Neural progenitor cell (in vitro differentiated cells): ENCODE data around the gene NTN3. TPM values are rescaled to one million over a fixed set of nuclear protein-coding genes. Genes with fewer than 3 reads are reported as not detected.

ENCODE experiments used
- DNase-seq: peaks from one replicate; pipeline ENCODE4 v3.0.0-alpha.2; 2016; ENCODE audit warnings: low spot score
- H2AFZ ChIP-seq: fragments of 200-600 bp; sonication (generic); replicated peaks from 2 replicates; pipeline ENCODE4 v1.6.1; 2016; ENCODE audit warnings: antibody characterized with exemption
- H3F3A ChIP-seq: fragments of 200-600 bp; sonication (generic); 2 replicates; pipeline ENCODE4 v1.6.1; 2016; ENCODE audit warnings: antibody characterized with exemption, low read depth
- H3K27ac ChIP-seq: fragments of 200-600 bp; sonication (generic); 2 replicates; pipeline ENCODE4 v1.5.1; 2016; ENCODE audit warnings: mild to moderate bottlenecking
- H3K27me3 ChIP-seq: fragments of 200-600 bp; sonication (generic); 2 replicates; pipeline ENCODE4 v1.6.1; 2016; ENCODE audit warnings: mild to moderate bottlenecking, moderate library complexity
- H3K36me3 ChIP-seq: fragments of 200-600 bp; sonication (generic); 2 replicates; pipeline ENCODE4 v1.5.1; 2016
- H3K4me1 ChIP-seq: fragments of 200-600 bp; sonication (generic); 2 replicates; pipeline ENCODE4 v1.6.1; 2016; ENCODE audit warnings: mixed run types
- H3K4me2 ChIP-seq: fragments of 200-600 bp; sonication (generic); 2 replicates; pipeline ENCODE4 v1.6.1; 2016
- H3K4me3 ChIP-seq: fragments of 200-600 bp; sonication (generic); 2 replicates; pipeline ENCODE4 v1.5.1; 2016
- H3K79me2 ChIP-seq: fragments of 200-600 bp; sonication (generic); 2 replicates; pipeline ENCODE4 v1.6.1; 2016; ENCODE audit warnings: low read depth
- H3K9ac ChIP-seq: fragments of 200-600 bp; sonication (generic); 2 replicates; pipeline ENCODE4 v1.6.1; 2016
- H3K9me3 ChIP-seq: fragments of 200-600 bp; sonication (generic); 2 replicates; pipeline ENCODE4 v1.5.1; 2016; ENCODE audit warnings: low read depth
- H4K20me1 ChIP-seq: fragments of 200-600 bp; sonication (generic); 2 replicates; pipeline ENCODE4 v1.6.1; 2016; ENCODE audit warnings: low read depth
- H3K27ac Mint-ChIP-seq: 3 replicates; pipeline ENCODE4 v1.8.0; 2021; ENCODE audit warnings: mixed read lengths
- H3K27me3 Mint-ChIP-seq: 2 replicates; pipeline ENCODE4 v1.8.0; 2022; ENCODE audit warnings: low read depth, mild to moderate bottlenecking, inconsistent platforms, moderate library complexity, mixed read lengths; ENCODE audit not compliant: insufficient read depth
- H3K36me3 Mint-ChIP-seq: 3 replicates; pipeline ENCODE4 v1.8.0; 2021; ENCODE audit warnings: mixed read lengths
- H3K4me1 Mint-ChIP-seq: 3 replicates; pipeline ENCODE4 v1.8.0; 2021; ENCODE audit warnings: mixed read lengths
- H3K4me3 Mint-ChIP-seq: 3 replicates; pipeline ENCODE4 v1.8.0; 2021; ENCODE audit warnings: mild to moderate bottlenecking, moderate library complexity, mixed read lengths
- H3K9me3 Mint-ChIP-seq: 3 replicates; pipeline ENCODE4 v1.8.0; 2020; ENCODE audit warnings: mixed read lengths
- EZH2 ChIP-seq: fragments of 200-600 bp; sonication (generic); IDR thresholded peaks from 2 replicates; pipeline ENCODE4 v1.6.1; 2017; ENCODE audit warnings: antibody characterized with exemption, mild to moderate bottlenecking, moderate library complexity
- EZH2phosphoT487 ChIP-seq: fragments of 200-600 bp; sonication (generic); IDR thresholded peaks from 2 replicates; pipeline ENCODE4 v1.6.1; 2017; ENCODE audit warnings: antibody characterized with exemption
- total RNA-seq: library from RNA; depleted of rRNA; stranded (reverse); fragments of >200 nt; gene quantifications from 2 replicates; pipeline ENCODE4 v1.2.3, GENCODE V29; 2015; ENCODE audit warnings: low replicate concordance
- TF ChIP-seq, protein P1 (sequence below): fragments of 200-600 bp; sonication (generic); IDR thresholded peaks from 2 replicates; pipeline ENCODE4 v1.5.1; 2017; ENCODE audit warnings: antibody characterized with exemption, mild to moderate bottlenecking

NTN3 gene
- total RNA-seq, 1 donor from 2014 or later: 3.6 TPM

DNA sequence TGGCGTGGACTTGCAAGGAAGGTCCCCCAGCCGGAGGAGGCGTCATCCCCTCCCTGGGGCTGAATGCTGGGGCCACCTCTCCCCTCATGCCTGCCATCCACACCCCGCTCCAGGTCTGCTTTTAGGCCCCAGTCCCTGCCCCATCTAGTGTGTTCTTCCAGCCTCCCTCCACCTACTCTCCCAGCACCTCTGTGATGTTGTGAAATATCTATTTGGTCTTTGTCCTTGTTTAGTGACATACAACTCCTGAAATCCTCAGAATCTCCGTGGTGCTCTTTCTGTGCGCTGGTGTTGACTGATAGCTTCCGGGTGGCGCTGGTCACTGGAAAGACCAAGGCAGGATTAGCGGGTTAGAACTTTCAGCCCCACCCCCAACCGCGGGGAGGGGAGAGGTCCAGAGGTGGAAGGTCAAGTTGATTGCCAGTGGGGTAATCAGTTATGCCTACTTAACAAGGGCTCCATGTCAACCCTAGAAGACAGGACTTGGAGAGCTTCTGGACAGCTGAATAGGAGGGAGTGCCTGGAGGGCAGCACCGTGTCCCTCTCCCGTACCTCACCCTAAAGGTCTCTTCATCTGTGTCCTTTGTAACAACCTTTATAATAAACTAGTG, 13.9 kb downstream of the NTN3 start:
- Histone ChIP-seq H3K4me3 (no peak overlapping the region), H3K27me3 (no peaks in the 10 kb centered on the region), H3K27ac (no peak overlapping the region), H4K20me1 (peaks cover 28% of the 10 kb centered on the region), H3K36me3 (no peaks in the 10 kb centered on the region), H3K9ac (no peak overlapping the region), H3F3A (no peaks in the 10 kb centered on the region), H3K9me3 (no peaks in the 10 kb centered on the region), H3K4me1 (no peaks in the 10 kb centered on the region), H3K79me2 (no peaks in the 10 kb centered on the region), H3K4me2 (no peak overlapping the region), H2AFZ (no peak overlapping the region)
- H3K4me1 Mint-ChIP-seq: peaks cover 29% of the 10 kb centered on the region
- H3K9me3 Mint-ChIP-seq: no peaks in the 10 kb centered on the region
- no peak overlapping the region for H3K27ac Mint-ChIP-seq
- no peak overlapping the region for H3K4me3 Mint-ChIP-seq
- no peak for DNase-seq
- no peak for TF ChIP-seq EZH2phosphoT487
- TF ChIP-seq EZH2: no peak
- TF ChIP-seq, protein P1, sequence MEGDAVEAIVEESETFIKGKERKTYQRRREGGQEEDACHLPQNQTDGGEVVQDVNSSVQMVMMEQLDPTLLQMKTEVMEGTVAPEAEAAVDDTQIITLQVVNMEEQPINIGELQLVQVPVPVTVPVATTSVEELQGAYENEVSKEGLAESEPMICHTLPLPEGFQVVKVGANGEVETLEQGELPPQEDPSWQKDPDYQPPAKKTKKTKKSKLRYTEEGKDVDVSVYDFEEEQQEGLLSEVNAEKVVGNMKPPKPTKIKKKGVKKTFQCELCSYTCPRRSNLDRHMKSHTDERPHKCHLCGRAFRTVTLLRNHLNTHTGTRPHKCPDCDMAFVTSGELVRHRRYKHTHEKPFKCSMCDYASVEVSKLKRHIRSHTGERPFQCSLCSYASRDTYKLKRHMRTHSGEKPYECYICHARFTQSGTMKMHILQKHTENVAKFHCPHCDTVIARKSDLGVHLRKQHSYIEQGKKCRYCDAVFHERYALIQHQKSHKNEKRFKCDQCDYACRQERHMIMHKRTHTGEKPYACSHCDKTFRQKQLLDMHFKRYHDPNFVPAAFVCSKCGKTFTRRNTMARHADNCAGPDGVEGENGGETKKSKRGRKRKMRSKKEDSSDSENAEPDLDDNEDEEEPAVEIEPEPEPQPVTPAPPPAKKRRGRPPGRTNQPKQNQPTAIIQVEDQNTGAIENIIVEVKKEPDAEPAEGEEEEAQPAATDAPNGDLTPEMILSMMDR: no peak
- peaks cover 8% of the 10 kb centered on the region for H3K27me3 Mint-ChIP-seq
- no peaks in the 10 kb centered on the region for H3K36me3 Mint-ChIP-seq

DNA sequence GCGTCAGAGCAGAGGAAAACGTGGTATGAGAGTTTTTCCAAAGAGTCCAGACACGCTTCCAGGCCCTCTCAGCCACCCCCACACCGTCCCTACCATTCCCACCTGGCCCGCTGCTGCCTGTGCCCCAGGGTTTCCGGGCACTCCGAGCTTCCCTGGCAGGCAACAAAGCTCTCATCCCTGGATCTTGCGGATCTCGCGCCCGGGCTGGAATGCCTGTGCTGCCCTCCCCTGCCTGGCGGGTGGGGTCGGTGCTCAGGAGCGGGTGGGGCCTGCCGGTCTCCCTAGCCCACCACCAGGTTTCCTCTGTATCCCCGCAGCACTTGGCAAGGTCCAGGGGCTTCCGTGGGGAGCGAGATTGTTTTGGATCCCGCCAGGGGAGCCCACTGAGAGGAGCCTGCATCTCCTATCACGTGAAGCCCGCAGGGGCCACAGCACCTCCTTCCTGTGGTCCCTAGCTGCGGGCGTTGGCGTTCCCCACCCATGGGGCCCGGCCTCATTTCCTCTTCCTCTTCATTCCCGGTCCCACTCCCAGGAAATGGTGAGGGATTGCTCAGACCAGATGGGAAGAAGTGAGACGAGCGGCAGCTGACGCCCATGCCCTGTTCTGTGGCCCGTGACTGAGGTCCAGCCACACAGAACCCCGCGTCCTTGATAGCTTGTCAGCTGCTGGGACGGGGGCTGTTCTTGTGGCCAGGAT, 14.9 kb downstream of the NTN3 start:
- no peak overlapping the region for H3K27ac ChIP-seq
- H3K27ac Mint-ChIP-seq: no peak overlapping the region

DNA sequence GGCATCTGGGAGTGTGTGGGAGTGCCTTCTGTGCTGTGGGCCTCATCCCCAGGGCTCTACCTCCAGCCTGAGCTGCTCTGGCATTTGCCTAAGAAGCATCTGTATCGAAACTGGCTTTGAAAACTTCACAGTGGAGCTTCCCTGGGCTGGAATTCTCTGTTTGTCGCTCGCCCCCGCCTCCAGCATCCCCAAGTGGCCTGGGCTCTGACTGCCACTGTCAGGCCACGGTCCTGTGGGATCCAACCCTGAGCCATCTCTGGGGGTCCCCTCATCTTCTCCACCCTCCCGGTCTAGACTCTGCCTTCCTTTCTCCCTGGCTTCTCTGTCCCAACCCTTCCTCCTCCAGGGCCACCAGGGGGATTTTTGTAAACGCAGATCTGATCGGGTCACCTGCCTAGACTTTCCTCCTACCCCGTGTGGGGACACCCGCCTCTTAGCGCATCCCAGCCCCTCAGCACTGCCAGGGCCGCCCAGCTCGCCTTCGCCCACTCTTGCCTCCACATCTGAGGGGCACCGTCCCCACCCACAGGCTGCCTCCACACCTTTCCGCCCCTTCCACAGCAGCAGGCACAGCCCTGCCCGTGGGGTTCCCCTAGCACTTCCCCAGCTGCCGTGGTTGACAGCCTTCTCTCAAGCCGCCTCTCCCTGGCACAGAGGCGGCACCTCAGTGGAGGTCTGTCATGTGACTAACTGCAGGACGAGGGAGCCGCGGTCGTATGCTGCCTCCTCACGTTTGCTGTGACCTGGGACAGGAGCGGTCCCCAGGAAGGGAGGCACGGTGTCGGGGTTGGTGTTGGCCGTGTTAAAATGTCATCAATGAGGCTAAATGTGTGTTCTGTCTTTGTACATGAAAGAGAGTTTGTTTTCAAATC, 15.8 kb downstream of the NTN3 start:
- H3K4me1 ChIP-seq: no peaks in the 10 kb centered on the region
- H3K27me3 ChIP-seq: no peaks in the 10 kb centered on the region
- peak overlapping the region; percentile 14 for H3K4me3 Mint-ChIP-seq
- no peak overlapping the region for H2AFZ ChIP-seq
- H3K4me1 Mint-ChIP-seq: peaks cover 29% of the 10 kb centered on the region
- H3K36me3 Mint-ChIP-seq: no peaks in the 10 kb centered on the region
- no peaks in the 10 kb centered on the region for H3F3A ChIP-seq
- H3K9me3 ChIP-seq: no peaks in the 10 kb centered on the region
- no peaks in the 10 kb centered on the region for H3K9me3 Mint-ChIP-seq
- no peaks in the 10 kb centered on the region for H3K79me2 ChIP-seq
- H3K27me3 Mint-ChIP-seq: peaks cover 8% of the 10 kb centered on the region
- no peaks in the 10 kb centered on the region for H3K36me3 ChIP-seq
- H3K27ac Mint-ChIP-seq: peak overlapping the region; percentile 42
- peak; percentile 52 for DNase-seq
- H3K4me2 ChIP-seq: no peak overlapping the region
- TF ChIP-seq EZH2phosphoT487 (no peak), EZH2 (no peak)
- TF ChIP-seq, protein P1: no peak
- no peak overlapping the region for H3K9ac ChIP-seq
- H3K4me3 ChIP-seq: no peak overlapping the region
- peaks cover 14% of the 10 kb centered on the region for H4K20me1 ChIP-seq
- no peak overlapping the region for H3K27ac ChIP-seq

More for the DNA sequence above, 14.9 kb downstream of the NTN3 start:
- Histone ChIP-seq H4K20me1 (peaks cover 21% of the 10 kb centered on the region), H3K4me2 (no peak overlapping the region), H3K36me3 (no peaks in the 10 kb centered on the region), H3K27me3 (no peaks in the 10 kb centered on the region), H3K79me2 (no peaks in the 10 kb centered on the region), H3K9me3 (no peaks in the 10 kb centered on the region), H3K4me1 (no peaks in the 10 kb centered on the region), H3F3A (no peaks in the 10 kb centered on the region), H3K4me3 (no peak overlapping the region), H2AFZ (no peak overlapping the region), H3K9ac (no peak overlapping the region)
- TF ChIP-seq, protein P1: no peak
- Mint-ChIP-seq H3K4me1 (peaks cover 29% of the 10 kb centered on the region), H3K4me3 (no peak overlapping the region), H3K27me3 (peaks cover 8% of the 10 kb centered on the region), H3K36me3 (no peaks in the 10 kb centered on the region), H3K9me3 (no peaks in the 10 kb centered on the region)
- DNase-seq: no peak
